ENCODE results near the gene SELENOO. TPM values are rescaled to one million over a fixed set of nuclear protein-coding genes. Genes with fewer than 3 reads are reported as not detected.

The SELENOO gene
- total RNA-seq, 1 experiment from 2014 or later, result 29.6 TPM

GRCh38 chr22:50203288-50203687 lies 2.5 kb downstream of the SELENOO start:
- no peak for DNase-seq (ENCODE audit: low read depth, low spot score)
- no peaks in the 10 kb centered on the region for H3K27me3 ChIP-seq (ENCODE audit: insufficient read depth, low read length)
- TF ChIP-seq EZH2 (IDR thresholded peaks at IDR 0.05) (no peak), POLR2A (IDR thresholded peaks at IDR 0.05; ENCODE audit: borderline replicate concordance, extremely low read depth, insufficient read depth, insufficient read length) (no peak), JUND (IDR thresholded peaks at IDR 0.05) (no peak), CEBPB (IDR thresholded peaks at IDR 0.05; ENCODE audit: low read depth) (no peak), FOSL1 (IDR thresholded peaks at IDR 0.05; ENCODE audit: low read depth) (no peak), CBX3 (IDR thresholded peaks at IDR 0.05; ENCODE audit: low read depth) (no peak), SRF (IDR thresholded peaks at IDR 0.05; ENCODE audit: low read depth) (no peak), ELF1 (IDR thresholded peaks at IDR 0.05; ENCODE audit: borderline replicate concordance, low read depth) (no peak), RAD21 (IDR thresholded peaks at IDR 0.05; ENCODE audit: low read depth) (no peak), ZFX (IDR thresholded peaks at IDR 0.05) (no peak), SIN3A (IDR thresholded peaks at IDR 0.05; ENCODE audit: low read depth) (no peak), YY1 (IDR thresholded peaks at IDR 0.05; ENCODE audit: extremely low read depth, insufficient replicate concordance, low read depth, low read length) (no peak), ZNF274 (IDR thresholded peaks at IDR 0.05; ENCODE audit: low read depth, low read length) (no peak), EZH2phosphoT487 (IDR thresholded peaks at IDR 0.05; ENCODE audit: borderline replicate concordance) (no peak), ATF3 (IDR thresholded peaks at IDR 0.05) (no peak)
- TF ChIP-seq, protein P1, sequence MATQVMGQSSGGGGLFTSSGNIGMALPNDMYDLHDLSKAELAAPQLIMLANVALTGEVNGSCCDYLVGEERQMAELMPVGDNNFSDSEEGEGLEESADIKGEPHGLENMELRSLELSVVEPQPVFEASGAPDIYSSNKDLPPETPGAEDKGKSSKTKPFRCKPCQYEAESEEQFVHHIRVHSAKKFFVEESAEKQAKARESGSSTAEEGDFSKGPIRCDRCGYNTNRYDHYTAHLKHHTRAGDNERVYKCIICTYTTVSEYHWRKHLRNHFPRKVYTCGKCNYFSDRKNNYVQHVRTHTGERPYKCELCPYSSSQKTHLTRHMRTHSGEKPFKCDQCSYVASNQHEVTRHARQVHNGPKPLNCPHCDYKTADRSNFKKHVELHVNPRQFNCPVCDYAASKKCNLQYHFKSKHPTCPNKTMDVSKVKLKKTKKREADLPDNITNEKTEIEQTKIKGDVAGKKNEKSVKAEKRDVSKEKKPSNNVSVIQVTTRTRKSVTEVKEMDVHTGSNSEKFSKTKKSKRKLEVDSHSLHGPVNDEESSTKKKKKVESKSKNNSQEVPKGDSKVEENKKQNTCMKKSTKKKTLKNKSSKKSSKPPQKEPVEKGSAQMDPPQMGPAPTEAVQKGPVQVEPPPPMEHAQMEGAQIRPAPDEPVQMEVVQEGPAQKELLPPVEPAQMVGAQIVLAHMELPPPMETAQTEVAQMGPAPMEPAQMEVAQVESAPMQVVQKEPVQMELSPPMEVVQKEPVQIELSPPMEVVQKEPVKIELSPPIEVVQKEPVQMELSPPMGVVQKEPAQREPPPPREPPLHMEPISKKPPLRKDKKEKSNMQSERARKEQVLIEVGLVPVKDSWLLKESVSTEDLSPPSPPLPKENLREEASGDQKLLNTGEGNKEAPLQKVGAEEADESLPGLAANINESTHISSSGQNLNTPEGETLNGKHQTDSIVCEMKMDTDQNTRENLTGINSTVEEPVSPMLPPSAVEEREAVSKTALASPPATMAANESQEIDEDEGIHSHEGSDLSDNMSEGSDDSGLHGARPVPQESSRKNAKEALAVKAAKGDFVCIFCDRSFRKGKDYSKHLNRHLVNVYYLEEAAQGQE (IDR thresholded peaks at IDR 0.05; ENCODE audit: low read depth), result no peak
- TF ChIP-seq, protein P2, sequence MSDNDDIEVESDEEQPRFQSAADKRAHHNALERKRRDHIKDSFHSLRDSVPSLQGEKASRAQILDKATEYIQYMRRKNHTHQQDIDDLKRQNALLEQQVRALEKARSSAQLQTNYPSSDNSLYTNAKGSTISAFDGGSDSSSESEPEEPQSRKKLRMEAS (IDR thresholded peaks at IDR 0.05), result no peak
- peaks cover 10% of the 10 kb centered on the region for H3K79me2 ChIP-seq (ENCODE audit: insufficient read depth, low read length)
- H3K4me2 ChIP-seq (ENCODE audit: low read length), result no peak overlapping the region
- ATAC-seq, result no peak
- peaks cover 0 to 8% of the 10 kb centered on the region in 2 experiments; a peak in 1 of 4 replicates for H3K9me3 ChIP-seq (ENCODE audit: control insufficient read depth in 1 of 2, insufficient read depth in 1 of 2, low read depth in 1 of 2, low read length in 2 of 2)
- ChIA-PET CTCF (no interaction called here), RAD21 (ENCODE audit: low non-redundant PET in 1 of 2, low total read pairs in 2 of 2, uncharacterized antibody in 2 of 2, unreplicated experiment in 2 of 2) (no interaction called here), POLR2A (no interaction called here)
- H3K36me3 ChIP-seq (ENCODE audit: control insufficient read depth in 1 of 2, insufficient read depth in 2 of 2, low read length in 2 of 2), result peaks cover 2 to 6% of the 10 kb centered on the region in 2 experiments; a peak in 1 of 4 replicates
- H3K4me3 ChIP-seq (replicated peaks in 1 of 2; ENCODE audit: low read depth in 1 of 2, low read length in 2 of 2), result no peak overlapping the region
- no TSS peak for BruUV-seq (replicated peaks)
- no peak overlapping the region for H3K9ac ChIP-seq (ENCODE audit: low read length)
- H3K4me1 ChIP-seq (ENCODE audit: control insufficient read depth in 1 of 2, insufficient read depth in 2 of 2, low read length in 2 of 2), result peaks cover 9 to 35% of the 10 kb centered on the region in 2 experiments
- no peak overlapping the region for H2AFZ ChIP-seq (ENCODE audit: low read depth, low read length, poor library complexity, severe bottlenecking)
- H3K9me2 ChIP-seq (ENCODE audit: insufficient read depth), result no peaks in the 10 kb centered on the region
- no peak overlapping the region for H3K27ac ChIP-seq (ENCODE audit: low read depth, low read length)
- intact Hi-C loops (cut with micrococcal nuclease), result loop anchor here (10.0 kb wide), 1 partner anchor 268 kb away; no protein-coding TSS in a partner anchor
- H4K20me1 ChIP-seq (ENCODE audit: insufficient read depth), result no peaks in the 10 kb centered on the region

Data from HCT116 (cell line).